IPS-11a (cell line): ENCODE data around the gene NTMT1.
A peak's percentile ranks its signal among the peaks of the same experiment; 100 is the strongest.
"Not testable (repeated sequence)": the region's sequence is repeated elsewhere in the genome, so short reads cannot be mapped to it uniquely, and the experiment has no call there.

ENCODE experiments used
- H3K4me3 ChIP-seq: one replicate; pipeline ENCODE4 v1.5.1; 2013; ENCODE audit warnings: low read depth, low read length, control low read depth

Gene NTMT1

GRCh38 chr9:129626079-129626624 lies at the start of gene NTMT1:
Gene NTMT1, plus strand, starts transcription at chr9:129626163. Its CDS starts 6,541 bp downstream, at chr9:129632704.
- peak within 1 kb of the TSS; percentile 85 for H3K4me3 ChIP-seq

- no peak overlapping the region for H3K4me3 ChIP-seq
Measured at GRCh38 chr9:129576546-129577543, 49.1 kb upstream of the NTMT1 start.

- H3K4me3 ChIP-seq, result no peak overlapping the region
Measured at GRCh38 chr9:129579294-129579693, 46.7 kb upstream of the NTMT1 start.

GRCh38 chr9:129580211-129580915 lies 45.6 kb upstream of the NTMT1 start:
- no peak overlapping the region for H3K4me3 ChIP-seq

- H3K4me3 ChIP-seq, result no peak overlapping the region
Measured at GRCh38 chr9:129581505-129582189, 44.3 kb upstream of the NTMT1 start.

GRCh38 chr9:129582855-129583254 lies 43.1 kb upstream of the NTMT1 start:
- H3K4me3 ChIP-seq, result no peak overlapping the region

GRCh38 chr9:129583308-129584038 lies 42.5 kb upstream of the NTMT1 start:
- H3K4me3 ChIP-seq, result no peak overlapping the region

- H3K4me3 ChIP-seq, result no peak overlapping the region
Measured at GRCh38 chr9:129584136-129584535, 41.8 kb upstream of the NTMT1 start.

- H3K4me3 ChIP-seq, result no peak overlapping the region
Measured at GRCh38 chr9:129585352-129585751, 40.6 kb upstream of the NTMT1 start.

- no peak overlapping the region for H3K4me3 ChIP-seq
Measured at GRCh38 chr9:129586245-129586644, 39.7 kb upstream of the NTMT1 start.

GRCh38 chr9:129586685-129587084 lies 39.3 kb upstream of the NTMT1 start:
- no peak overlapping the region for H3K4me3 ChIP-seq

- no peak overlapping the region for H3K4me3 ChIP-seq
Measured at GRCh38 chr9:129587487-129588262, 38.3 kb upstream of the NTMT1 start.

GRCh38 chr9:129590466-129590865 lies 35.5 kb upstream of the NTMT1 start:
- H3K4me3 ChIP-seq, result no peak overlapping the region

GRCh38 chr9:129591916-129592315 lies 34.0 kb upstream of the NTMT1 start:
- no peak overlapping the region for H3K4me3 ChIP-seq

GRCh38 chr9:129592790-129593189 lies 33.2 kb upstream of the NTMT1 start:
- not testable (repeated sequence) for H3K4me3 ChIP-seq

GRCh38 chr9:129594632-129595031 lies 31.3 kb upstream of the NTMT1 start:
- no peak overlapping the region for H3K4me3 ChIP-seq

GRCh38 chr9:129595311-129595741 lies 30.6 kb upstream of the NTMT1 start:
- H3K4me3 ChIP-seq, result no peak overlapping the region

- H3K4me3 ChIP-seq, result no peak overlapping the region
Measured at GRCh38 chr9:129595903-129596540, 29.9 kb upstream of the NTMT1 start.
